Adipocyte (in vitro differentiated cells): ENCODE data around the gene MCHR2.

Experiments
- DNase-seq: peaks from one replicate; pipeline ENCODE4 v3.0.0-alpha.2; 2015; ENCODE audit warnings: low read depth
- H3K27me3 ChIP-seq: replicated peaks from 2 replicates; pipeline ENCODE4 v1.7.0; 2013; ENCODE audit warnings: mild to moderate bottlenecking, low read length, moderate library complexity; ENCODE audit not compliant: control insufficient read depth, insufficient read depth
- H3K36me3 ChIP-seq: 2 replicates; pipeline ENCODE4 v1.7.0; 2013; ENCODE audit warnings: low read length, mild to moderate bottlenecking, moderate library complexity; ENCODE audit not compliant: control insufficient read depth, insufficient read depth, severe bottlenecking
- H3K4me1 ChIP-seq: 2 replicates; pipeline ENCODE4 v1.7.0; 2013; ENCODE audit warnings: mild to moderate bottlenecking, low read length, moderate library complexity; ENCODE audit not compliant: control insufficient read depth, insufficient read depth
- H3K4me3 ChIP-seq: 2 replicates; pipeline ENCODE4 v1.7.0; 2013; ENCODE audit warnings: mild to moderate bottlenecking, low read length, moderate library complexity
- H3K9ac ChIP-seq: 2 replicates; pipeline ENCODE4 v1.7.0; 2013; ENCODE audit warnings: mild to moderate bottlenecking, low read length, moderate library complexity
- H3K9me3 ChIP-seq: 2 replicates; pipeline ENCODE4 v1.7.0; 2013; ENCODE audit warnings: mild to moderate bottlenecking, low read length, moderate library complexity; ENCODE audit not compliant: control insufficient read depth

Gene MCHR2

DNA sequence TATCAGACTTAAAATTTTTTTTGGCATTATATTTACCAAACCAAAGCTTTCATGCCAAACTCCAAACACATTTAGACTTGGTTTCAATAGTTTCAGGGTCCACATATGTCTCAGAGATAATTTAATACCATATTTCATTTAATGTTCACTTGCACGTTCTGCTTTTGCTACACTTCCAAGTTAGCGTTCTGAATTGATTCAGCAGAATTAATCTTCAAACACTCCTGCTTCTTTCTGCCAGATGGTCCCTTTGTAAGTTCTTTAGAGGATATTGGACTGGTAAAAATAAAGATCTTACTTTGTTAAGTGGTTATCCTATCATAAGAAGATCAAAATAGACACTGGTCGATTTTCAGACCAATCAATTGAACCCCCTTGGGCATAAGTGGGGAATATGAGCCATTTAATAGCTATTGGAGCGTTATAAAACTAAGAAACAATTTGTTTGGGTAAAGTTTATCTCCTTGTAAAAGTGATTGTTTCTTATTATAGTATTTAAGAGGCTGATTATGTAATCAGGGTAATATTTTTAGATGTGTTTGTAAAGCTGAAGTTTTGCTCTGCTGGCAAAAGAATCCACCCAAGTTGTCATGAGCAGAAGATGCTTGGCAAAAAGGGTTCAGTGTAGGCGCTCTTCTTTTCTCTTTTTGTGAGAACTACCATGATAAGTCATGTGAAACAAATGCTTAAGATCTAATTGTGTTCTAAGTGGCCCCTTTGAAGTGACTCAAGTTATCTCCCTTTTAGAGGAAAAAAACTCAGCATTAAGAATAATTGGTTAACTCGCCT, 92.2 kb downstream of the MCHR2 start:
- H3K4me1 ChIP-seq, result no peaks in the 10 kb centered on the region
- H3K9me3 ChIP-seq, result no peaks in the 10 kb centered on the region
- no peak overlapping the region for H3K4me3 ChIP-seq
- H3K9ac ChIP-seq, result no peak overlapping the region
- no peaks in the 10 kb centered on the region for H3K27me3 ChIP-seq
- H3K36me3 ChIP-seq, result no peaks in the 10 kb centered on the region
- DNase-seq, result no peak

DNA sequence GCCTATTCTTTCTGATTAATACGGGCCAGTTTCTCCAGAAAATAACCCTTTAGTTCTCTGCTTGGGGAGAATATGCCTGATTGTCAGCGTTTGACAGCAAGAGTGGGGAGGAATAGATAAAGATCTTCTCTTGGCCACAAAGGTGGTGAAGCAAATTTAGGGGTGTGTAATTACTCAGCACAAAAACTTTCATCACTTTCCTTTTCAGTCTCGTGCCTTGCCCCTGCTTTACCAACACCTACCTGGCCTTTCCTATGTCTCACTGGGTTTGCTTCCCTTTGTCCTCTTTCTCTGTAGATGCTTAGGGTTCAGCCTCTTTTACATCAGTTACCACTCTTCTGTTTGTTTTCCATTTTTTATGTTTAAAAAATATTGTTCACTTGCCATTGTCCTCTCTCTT, 99.2 kb downstream of the MCHR2 start:
- peaks cover under 1% of the 10 kb centered on the region for H3K27me3 ChIP-seq
- no peaks in the 10 kb centered on the region for H3K4me1 ChIP-seq
- DNase-seq, result no peak
- H3K9ac ChIP-seq, result no peak overlapping the region
- no peaks in the 10 kb centered on the region for H3K36me3 ChIP-seq
- no peak overlapping the region for H3K4me3 ChIP-seq
- H3K9me3 ChIP-seq, result no peaks in the 10 kb centered on the region

DNA sequence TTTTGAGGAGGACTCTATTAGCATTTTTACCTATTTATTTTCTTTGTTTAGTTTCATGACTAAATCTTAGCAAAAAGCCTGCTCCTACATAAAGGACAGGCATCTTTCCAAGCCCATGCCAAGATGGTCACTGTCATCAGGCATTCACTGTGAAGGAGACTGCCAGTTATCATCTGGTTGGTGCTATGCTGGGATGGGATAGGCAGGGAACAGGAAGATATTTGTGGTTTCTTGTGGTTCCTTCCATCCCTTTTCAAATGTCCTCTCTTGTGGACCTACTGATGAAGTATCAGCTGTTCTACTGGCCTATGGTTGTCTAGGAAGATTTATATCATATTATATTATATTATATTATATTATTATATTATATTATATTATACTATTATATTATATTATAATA, 107.0 kb downstream of the MCHR2 start:
- no peak for DNase-seq
- Histone ChIP-seq H3K9ac (no peak overlapping the region), H3K9me3 (no peaks in the 10 kb centered on the region), H3K36me3 (no peaks in the 10 kb centered on the region), H3K27me3 (peaks cover 4% of the 10 kb centered on the region), H3K4me1 (no peaks in the 10 kb centered on the region), H3K4me3 (no peak overlapping the region)

DNA sequence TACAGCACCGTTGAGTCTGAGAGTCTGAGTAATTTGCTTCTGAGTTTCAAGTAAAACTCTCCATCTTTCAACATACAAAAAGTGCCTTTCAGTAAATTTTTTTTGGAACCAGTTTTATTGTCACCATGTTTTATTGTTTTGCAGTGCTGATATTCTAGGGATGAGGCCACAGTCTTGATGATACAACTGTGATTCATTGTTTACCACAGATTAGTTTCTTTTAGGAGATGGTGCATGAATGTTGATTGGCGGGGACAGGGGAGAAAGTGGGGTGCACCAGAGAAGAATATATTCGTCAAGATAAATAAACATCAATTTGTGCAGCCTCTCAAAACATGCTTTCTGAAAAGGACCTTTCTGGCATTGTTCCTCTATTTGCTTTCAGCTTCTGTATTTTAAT, 109.0 kb downstream of the MCHR2 start:
- Histone ChIP-seq H3K27me3 (peaks cover 4% of the 10 kb centered on the region), H3K9ac (no peak overlapping the region)
- DNase-seq, result no peak

GRCh38 chr6:99882128-99882702, 111.8 kb downstream of the MCHR2 start:
- H3K9me3 ChIP-seq, result no peaks in the 10 kb centered on the region
- H3K36me3 ChIP-seq, result no peaks in the 10 kb centered on the region
- H3K4me1 ChIP-seq, result no peaks in the 10 kb centered on the region
- H3K9ac ChIP-seq, result no peak overlapping the region
- no peaks in the 10 kb centered on the region for H3K27me3 ChIP-seq
- DNase-seq, result no peak
- H3K4me3 ChIP-seq, result no peak overlapping the region

More for the DNA sequence above, 109.0 kb downstream of the MCHR2 start:
- Histone ChIP-seq H3K4me3 (no peak overlapping the region), H3K9me3 (no peaks in the 10 kb centered on the region), H3K4me1 (no peaks in the 10 kb centered on the region), H3K36me3 (no peaks in the 10 kb centered on the region)

GRCh38 chr6:99879431-99879830, 114.6 kb downstream of the MCHR2 start:
- Histone ChIP-seq H3K4me3 (no peak overlapping the region), H3K4me1 (no peaks in the 10 kb centered on the region), H3K9ac (no peak overlapping the region), H3K36me3 (no peaks in the 10 kb centered on the region), H3K9me3 (no peaks in the 10 kb centered on the region), H3K27me3 (peaks cover 3% of the 10 kb centered on the region)
- DNase-seq, result no peak

DNA sequence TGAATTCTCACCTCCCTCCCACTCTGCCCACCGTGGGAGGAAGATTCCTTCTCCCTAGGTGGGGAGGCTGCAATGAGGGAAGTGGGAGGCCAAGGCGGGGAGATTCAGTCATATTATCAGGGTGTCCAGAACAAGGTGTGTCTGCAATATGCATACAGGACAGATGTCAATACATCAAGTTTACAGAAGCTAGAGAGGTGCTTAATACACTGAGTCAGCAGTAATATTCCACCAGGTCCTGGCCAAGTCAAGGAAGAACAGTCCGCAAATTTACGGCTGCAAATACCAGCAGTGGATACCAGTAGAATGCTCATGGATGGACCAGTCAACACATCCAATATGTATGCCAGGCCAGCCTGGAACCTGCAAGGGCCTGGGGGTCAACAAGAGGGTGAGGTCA, 119.0 kb downstream of the MCHR2 start:
- H3K4me3 ChIP-seq, result no peak overlapping the region

DNA sequence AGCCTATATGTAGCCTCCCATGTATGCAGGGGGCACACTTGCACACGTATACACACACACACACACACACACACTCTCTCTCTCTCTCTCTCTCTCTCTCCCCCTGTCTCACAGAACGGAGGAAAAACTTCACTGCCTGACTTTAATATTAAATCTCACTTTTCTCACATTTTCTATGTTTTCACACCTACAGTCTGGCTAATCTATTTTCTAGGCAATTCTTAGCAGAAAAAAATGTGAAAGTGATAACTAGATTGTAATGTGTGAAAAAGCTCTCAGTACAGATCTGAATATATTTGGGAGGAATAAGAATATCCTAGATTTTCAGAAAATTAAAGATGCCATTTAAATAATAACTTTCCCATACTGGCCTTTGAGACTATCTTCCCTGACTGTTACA, 120.9 kb downstream of the MCHR2 start:
- Histone ChIP-seq H3K4me1 (peaks cover 4% of the 10 kb centered on the region), H3K4me3 (no peak overlapping the region), H3K9me3 (no peaks in the 10 kb centered on the region), H3K27me3 (peaks cover 21% of the 10 kb centered on the region), H3K36me3 (no peaks in the 10 kb centered on the region), H3K9ac (no peak overlapping the region)
- no peak for DNase-seq

More for the DNA sequence above, 119.0 kb downstream of the MCHR2 start:
- no peak for DNase-seq
- Histone ChIP-seq H3K9me3 (no peaks in the 10 kb centered on the region), H3K27me3 (peaks cover 16% of the 10 kb centered on the region), H3K9ac (no peak overlapping the region), H3K36me3 (no peaks in the 10 kb centered on the region), H3K4me1 (no peaks in the 10 kb centered on the region)

GRCh38 chr6:99871641-99872040, 122.4 kb downstream of the MCHR2 start:
- Histone ChIP-seq H3K9me3 (no peaks in the 10 kb centered on the region), H3K27me3 (peaks cover 21% of the 10 kb centered on the region), H3K4me3 (no peak overlapping the region), H3K4me1 (peaks cover 4% of the 10 kb centered on the region), H3K9ac (no peak overlapping the region), H3K36me3 (no peaks in the 10 kb centered on the region)
- no peak for DNase-seq
